HepG2 (cell line): Measurements from ENCODE around the gene CHST1. TPM values are rescaled to one million over a fixed set of nuclear protein-coding genes. Genes with fewer than 3 reads are reported as not detected.

Experiments
- ATAC-seq: fragments of 200-7000 bp; cut with Tn5 transposase; 3 replicates; pipeline ENCODE4 v1.9.1; 2020; ENCODE audit warnings: mild to moderate bottlenecking, moderate library complexity
- BruUV-seq: library from RNA; stranded (reverse); fragments of 400-500 nt; replicated peaks from 2 replicates; lab custom pipeline; 2021; lab: Mats Ljungman, UMichigan
- CTCF ChIA-PET: fragments of 300-600 bp; formaldehyde crosslinking; extraction: SDS; loops from one replicate; lab custom pipeline; 2021; ENCODE audit warnings: low total read pairs, inconsistent platforms, low intra/inter-chr PET ratio; lab: Yijun Ruan, JAX
- POLR2A ChIA-PET: fragments of 350-600 bp; sonication (Branson Sonifier 250); formaldehyde crosslinking; loops from one replicate; lab custom pipeline; 2020; ENCODE audit warnings: antibody characterized with exemption, inconsistent platforms; lab: Yijun Ruan, JAX
- DNase-seq: peaks from one replicate; pipeline ENCODE4 v3.0.0-alpha.2; 2015; ENCODE audit warnings: low spot score
- FAIRE-seq: peaks from 3 replicates; lab custom pipeline; 2011; peaks lifted over from hg19 to GRCh38; lab: Jason Lieb, UNC
- H2AFZ ChIP-seq: one replicate; pipeline ENCODE4 v1.6.1; 2011; ENCODE audit warnings: low read length, inconsistent platforms
- H3K27ac ChIP-seq: fragments of 300-600 bp; 3 replicates; pipeline ENCODE4 v1.8.0; 2011; ENCODE audit warnings: mixed run types, mild to moderate bottlenecking, mixed read lengths, low read length, inconsistent platforms; ENCODE audit not compliant: insufficient read depth; ENCODE audit errors: extremely low read length
- H3K27me3 ChIP-seq, 2 experiments: fragments of 200-600 bp in 1 of 2; 2 replicates in 1 of 2; 3 replicates in 1 of 2; pipeline versions ENCODE4 v1.6.0 to v1.8.0; 2011; ENCODE audit warnings: low read length in 2 of 2, mild to moderate bottlenecking in 2 of 2, moderate library complexity in 2 of 2, inconsistent platforms in 1 of 2; ENCODE audit not compliant: insufficient read depth in 2 of 2, control insufficient read depth in 1 of 2
- H3K36me3 ChIP-seq, 2 experiments: fragments of 200-600 bp in 1 of 2; replicated peaks in 1 of 2; 2 replicates in 1 of 2; 3 replicates in 1 of 2; pipeline versions ENCODE4 v1.5.1 to v1.8.0; 2011; ENCODE audit warnings: low read length in 2 of 2, inconsistent platforms in 1 of 2; ENCODE audit not compliant: insufficient read depth in 2 of 2, control insufficient read depth in 1 of 2
- H3K4me1 ChIP-seq: 2 replicates; pipeline ENCODE4 v1.5.1; 2012; ENCODE audit warnings: low read length, inconsistent platforms; ENCODE audit not compliant: insufficient read depth
- H3K4me2 ChIP-seq: 2 replicates; pipeline ENCODE4 v1.6.0; 2011; ENCODE audit warnings: low read depth, low read length, inconsistent platforms
- H3K4me3 ChIP-seq, 3 experiments: fragments of 200-600 bp in 1 of 3; sonication (generic), shearing (Covaris generic) in 1 of 3; replicated peaks in 1 of 3; 2 replicates each; pipeline ENCODE4 v1.5.1; 2011 to 2016; ENCODE audit warnings: low read length in 3 of 3, inconsistent platforms in 2 of 3, low read depth in 2 of 3, mild to moderate bottlenecking in 2 of 3, control low read depth in 1 of 3, mixed read lengths in 1 of 3; ENCODE audit not compliant: insufficient read depth in 1 of 3
- H3K79me2 ChIP-seq: one replicate; pipeline ENCODE4 v1.6.1; 2011; ENCODE audit warnings: low read length, inconsistent platforms; ENCODE audit not compliant: insufficient read depth
- H3K9ac ChIP-seq: 2 replicates; pipeline ENCODE4 v1.6.0; 2011; ENCODE audit warnings: mild to moderate bottlenecking, low read depth, low read length, inconsistent platforms; ENCODE audit not compliant: insufficient read depth
- H3K9me3 ChIP-seq: 2 replicates; pipeline ENCODE4 v1.5.1; 2012; ENCODE audit warnings: mild to moderate bottlenecking, low read length
- H4K20me1 ChIP-seq: 2 replicates; pipeline ENCODE4 v1.6.0; 2011; ENCODE audit warnings: inconsistent platforms, mild to moderate bottlenecking, low read length, moderate library complexity; ENCODE audit not compliant: insufficient read depth
- SIN3B ChIP-seq: fragments of 150-350 bp; IDR thresholded peaks from 2 replicates; pipeline ENCODE4 v1.6.1; 2014; ENCODE audit warnings: low read length
- SKI ChIP-seq: fragments of 450-650 bp; IDR thresholded peaks from one replicate; pipeline ENCODE4 v1.6.1; 2018; ENCODE audit warnings: mild to moderate bottlenecking; ENCODE audit not compliant: partially characterized antibody
- ZBTB1 ChIP-seq: sonication (generic); formaldehyde crosslinking; IDR thresholded peaks from 2 replicates; pipeline ENCODE4 v1.4.0; 2020; ENCODE audit warnings: missing genetic modification reagents, borderline replicate concordance
- ZMYM4 ChIP-seq: sonication (generic); formaldehyde crosslinking; IDR thresholded peaks from 2 replicates; pipeline ENCODE4 v1.8.1; 2023; ENCODE audit warnings: mild to moderate bottlenecking, missing genetic modification reagents
- WGBS: methylation state at CpG from one replicate; pipeline ENCODE4 v1.1.6; 2017; ENCODE audit warnings: low lambda C conversion rate; 5-methylcytosine and 5-hydroxymethylcytosine counted together
- in situ Hi-C: cut with HindIII; loops from 2 replicates; pipeline ENCODE4 v1.10.0; 2017; ENCODE audit warnings: low pct_unique_long_range_greater_than_20kb; ENCODE audit not compliant: extremely low pct_ligation_motif_present
- intact Hi-C: fragments of 100-400 bp; cut with micrococcal nuclease; formaldehyde crosslinking; loops from one replicate; pipeline ENCODE4 v1.10.0; 2022; ENCODE audit not compliant: unreplicated experiment
- polyA plus RNA-seq, 8 experiments: library from polyadenylated mRNA; depleted of rRNA in 3 of 8; stranded (reverse) in 7 of 8; unstranded in 1 of 8; fragments of >200 nt; fragmentation: Illumina TruSeq in 4 of 8; extraction: Trizol in 4 of 8; gene quantifications; 2 replicates each; pipeline versions ENCODE4 v1.2.1 to v1.2.3, GENCODE V29; 2011 to 2016; ENCODE audit warnings: low read depth in 4 of 8, missing spikeins in 1 of 8, mixed read lengths in 1 of 8; ENCODE audit not compliant: insufficient read depth in 1 of 8
- total RNA-seq, 5 experiments: library from RNA; depleted of rRNA; stranded (reverse); fragments of >200 nt; fragmentation: Illumina TruSeq; extraction: Trizol; gene quantifications; 2 replicates each; pipeline ENCODE4 v1.2.3, GENCODE V29; 2016; ENCODE audit warnings: low read depth in 1 of 5
- TF ChIP-seq, protein P1 (sequence below): sonication (generic); formaldehyde crosslinking; IDR thresholded peaks from 2 replicates; pipeline ENCODE4 v1.4.0; 2020; ENCODE audit warnings: missing genetic modification reagents

Gene CHST1
- total and polyA plus RNA-seq, 2 of the 13 experiments (the other 11 are each of a cell fraction or from before 2014, with no cell fraction given), result not detected

DNA sequence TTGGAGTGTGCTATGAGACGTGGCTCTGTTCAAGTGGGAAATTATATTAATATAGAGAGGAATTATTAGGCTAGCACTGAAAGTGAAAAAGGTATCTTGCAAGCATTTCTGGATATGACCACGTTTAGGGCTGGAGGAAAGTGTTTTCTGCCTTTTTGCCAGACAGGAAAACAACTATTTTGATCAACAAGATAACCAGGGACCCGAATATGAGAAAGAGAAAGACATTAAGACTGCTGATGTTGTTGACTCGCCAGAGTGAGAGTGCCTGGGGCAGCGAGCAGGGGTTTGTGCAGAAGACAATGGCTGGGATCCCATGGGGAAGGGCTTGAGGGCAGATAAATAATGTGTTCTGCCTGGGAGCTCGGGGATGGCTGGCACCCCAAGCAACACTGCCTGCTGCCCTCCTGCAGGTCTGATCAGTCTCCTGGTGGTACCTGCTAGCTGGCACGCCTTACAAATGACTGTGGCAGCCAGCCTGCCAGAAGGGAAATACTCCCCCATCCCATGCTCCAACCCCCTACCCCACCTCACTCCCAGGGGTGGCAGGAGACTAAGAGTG is 23.1 kb upstream of the CHST1 start (continued):
- TF ChIP-seq ZBTB1 (CRISPR knock-in tag), result no peak
- TF ChIP-seq SKI, result no peak
- no peak for TF ChIP-seq SIN3B

DNA sequence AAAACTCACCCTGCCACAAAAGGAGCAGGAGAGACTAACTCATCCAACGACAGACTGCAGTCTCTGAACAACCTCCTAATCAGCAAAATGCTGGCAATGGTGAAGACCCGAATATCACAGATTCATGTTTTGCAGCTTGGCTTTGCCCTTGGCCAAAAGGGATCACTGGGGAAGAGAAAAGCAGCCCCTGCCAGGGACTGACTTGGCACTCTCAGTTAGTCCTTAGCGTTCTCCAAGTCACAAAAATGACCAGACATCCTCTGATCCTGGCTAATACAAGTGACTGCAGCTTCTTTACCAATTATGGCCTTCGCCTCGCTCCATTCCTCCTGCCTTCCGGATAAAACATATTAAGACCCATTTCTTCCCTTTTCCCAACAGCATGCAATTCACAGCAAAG is 22.4 kb upstream of the CHST1 start:
- no peaks in the 10 kb centered on the region for H4K20me1 ChIP-seq
- ATAC-seq (no peak), DNase-seq (no peak), FAIRE-seq (no peak)
- no peak overlapping the region for H2AFZ ChIP-seq
- no peak overlapping the region for H3K27ac ChIP-seq
- no peaks in the 10 kb centered on the region for H3K36me3 ChIP-seq
- H3K9ac ChIP-seq, result no peak overlapping the region
- POLR2A ChIA-PET, result no interaction called here
- peaks cover 2 to 41% of the 10 kb centered on the region in 2 experiments; a peak in 3 of 5 replicates for H3K27me3 ChIP-seq
- CTCF ChIA-PET, result no interaction called here
- H3K4me1 ChIP-seq, result no peaks in the 10 kb centered on the region
- H3K4me3 ChIP-seq, result no peak overlapping the region
- TF ChIP-seq, protein P1, sequence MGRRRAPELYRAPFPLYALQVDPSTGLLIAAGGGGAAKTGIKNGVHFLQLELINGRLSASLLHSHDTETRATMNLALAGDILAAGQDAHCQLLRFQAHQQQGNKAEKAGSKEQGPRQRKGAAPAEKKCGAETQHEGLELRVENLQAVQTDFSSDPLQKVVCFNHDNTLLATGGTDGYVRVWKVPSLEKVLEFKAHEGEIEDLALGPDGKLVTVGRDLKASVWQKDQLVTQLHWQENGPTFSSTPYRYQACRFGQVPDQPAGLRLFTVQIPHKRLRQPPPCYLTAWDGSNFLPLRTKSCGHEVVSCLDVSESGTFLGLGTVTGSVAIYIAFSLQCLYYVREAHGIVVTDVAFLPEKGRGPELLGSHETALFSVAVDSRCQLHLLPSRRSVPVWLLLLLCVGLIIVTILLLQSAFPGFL (CRISPR knock-in tag), result no peak
- TF ChIP-seq ZMYM4 (CRISPR knock-in tag), result no peak
- TF ChIP-seq, all 625 proteins: peak for 0
- H3K4me2 ChIP-seq, result no peak overlapping the region
- 19% methylated on average over 6 of the region's 6 CpGs for WGBS
- no peaks in the 10 kb centered on the region for H3K9me3 ChIP-seq
- no TSS peak for BruUV-seq
- no peaks in the 10 kb centered on the region for H3K79me2 ChIP-seq
- in situ Hi-C loops, result no loop called here
- intact Hi-C loops, result no loop called here
